ENCODE measurements around the gene BANF2.
"Not testable (repeated sequence)": the region's sequence is repeated elsewhere in the genome, so short reads cannot be mapped to it uniquely, and the experiment has no call there.

The BANF2 gene

GRCh38 chr20:17705916-17706315 is 6.2 kb downstream of the BANF2 start:
- Histone ChIP-seq H3K9ac (ENCODE audit: low read depth, low read length) (no peak overlapping the region), H3K4me3 (ENCODE audit: low read length) (no peak overlapping the region), H3K27me3 (ENCODE audit: control insufficient read depth, insufficient read depth, low read length) (peaks cover 13% of the 10 kb centered on the region), H3K4me2 (ENCODE audit: low read length) (no peak overlapping the region), H3K4me1 (ENCODE audit: control insufficient read depth, insufficient read depth, low read length) (no peaks in the 10 kb centered on the region), H3K36me3 (ENCODE audit: insufficient read depth, low read length) (no peaks in the 10 kb centered on the region), H3K9me3 (replicated peaks; ENCODE audit: low read length) (no peaks in the 10 kb centered on the region)

GRCh38 chr20:17706632-17707031 is 6.9 kb downstream of the BANF2 start:
- Histone ChIP-seq H3K9me3 (replicated peaks; ENCODE audit: low read length) (no peaks in the 10 kb centered on the region), H3K4me2 (ENCODE audit: low read length) (no peak overlapping the region), H3K4me1 (ENCODE audit: control insufficient read depth, insufficient read depth, low read length) (no peaks in the 10 kb centered on the region), H3K27me3 (ENCODE audit: control insufficient read depth, insufficient read depth, low read length) (peaks cover 8% of the 10 kb centered on the region), H3K9ac (ENCODE audit: low read depth, low read length) (no peak overlapping the region), H3K36me3 (ENCODE audit: insufficient read depth, low read length) (no peaks in the 10 kb centered on the region), H3K4me3 (ENCODE audit: low read length) (no peak overlapping the region)

DNA sequence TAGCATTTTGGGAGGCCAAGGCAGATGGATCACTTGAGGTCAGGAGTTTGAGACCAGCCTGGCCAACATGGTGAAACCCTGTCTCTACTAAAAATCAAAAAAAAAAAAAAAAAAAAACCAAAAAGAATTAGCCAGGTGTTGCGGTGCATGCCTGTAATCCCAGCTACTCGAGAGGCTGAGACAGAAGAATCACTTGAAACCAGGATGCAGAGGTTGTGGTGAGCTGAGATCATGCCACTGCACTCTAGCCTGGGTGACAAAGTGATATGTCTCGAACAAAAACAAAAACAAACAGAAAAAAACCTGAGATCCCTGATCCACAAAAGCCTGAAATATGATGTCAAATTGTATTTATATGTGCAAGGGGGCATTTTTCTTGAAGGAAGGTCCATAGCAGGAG is 8.2 kb downstream of the BANF2 start:
- not testable (repeated sequence) for H3K4me3 ChIP-seq (ENCODE audit: low read length)

DNA sequence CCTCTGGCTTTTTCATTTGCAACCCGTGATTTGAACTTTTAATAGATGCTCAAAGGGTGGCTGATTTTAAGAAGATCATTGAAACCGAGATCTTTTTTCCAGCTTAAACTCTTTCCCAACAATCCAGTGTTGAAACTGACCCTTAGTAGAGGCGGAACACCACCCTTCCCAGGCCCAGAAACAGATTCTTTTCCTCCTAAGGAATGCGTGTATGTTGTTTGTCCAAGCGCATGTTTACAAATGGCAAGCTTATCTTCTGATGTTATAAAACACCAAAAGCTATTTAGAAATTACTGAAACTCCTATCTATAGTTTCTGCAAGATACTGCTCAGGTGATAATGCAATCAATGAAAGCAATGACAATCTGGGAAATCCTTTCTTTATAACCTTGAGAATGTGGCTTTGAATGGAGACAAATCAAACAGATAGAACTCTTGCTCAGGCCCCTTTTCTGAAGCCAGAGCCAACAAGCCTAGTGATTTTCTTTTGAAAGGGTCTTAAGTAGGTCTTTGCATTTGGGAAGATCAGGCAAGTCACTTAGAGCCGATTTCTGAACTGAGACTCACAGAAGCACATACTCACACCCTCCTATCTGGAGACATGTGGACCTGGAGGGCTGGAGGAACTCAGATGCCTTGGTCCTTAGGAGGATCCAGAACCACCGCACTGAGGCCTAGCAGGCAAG is 9.1 kb downstream of the BANF2 start:
- no peaks in the 10 kb centered on the region for H3K4me1 ChIP-seq (ENCODE audit: control insufficient read depth, insufficient read depth, low read length)

More for the DNA sequence above, 8.2 kb downstream of the BANF2 start:
- not testable (repeated sequence) for H3K9ac ChIP-seq (ENCODE audit: low read depth, low read length); H3K27me3 ChIP-seq (ENCODE audit: control insufficient read depth, insufficient read depth, low read length); H3K4me1 ChIP-seq (ENCODE audit: control insufficient read depth, insufficient read depth, low read length); H3K4me2 ChIP-seq (ENCODE audit: low read length); H3K9me3 ChIP-seq (replicated peaks; ENCODE audit: low read length); H3K36me3 ChIP-seq (ENCODE audit: insufficient read depth, low read length)

DNA sequence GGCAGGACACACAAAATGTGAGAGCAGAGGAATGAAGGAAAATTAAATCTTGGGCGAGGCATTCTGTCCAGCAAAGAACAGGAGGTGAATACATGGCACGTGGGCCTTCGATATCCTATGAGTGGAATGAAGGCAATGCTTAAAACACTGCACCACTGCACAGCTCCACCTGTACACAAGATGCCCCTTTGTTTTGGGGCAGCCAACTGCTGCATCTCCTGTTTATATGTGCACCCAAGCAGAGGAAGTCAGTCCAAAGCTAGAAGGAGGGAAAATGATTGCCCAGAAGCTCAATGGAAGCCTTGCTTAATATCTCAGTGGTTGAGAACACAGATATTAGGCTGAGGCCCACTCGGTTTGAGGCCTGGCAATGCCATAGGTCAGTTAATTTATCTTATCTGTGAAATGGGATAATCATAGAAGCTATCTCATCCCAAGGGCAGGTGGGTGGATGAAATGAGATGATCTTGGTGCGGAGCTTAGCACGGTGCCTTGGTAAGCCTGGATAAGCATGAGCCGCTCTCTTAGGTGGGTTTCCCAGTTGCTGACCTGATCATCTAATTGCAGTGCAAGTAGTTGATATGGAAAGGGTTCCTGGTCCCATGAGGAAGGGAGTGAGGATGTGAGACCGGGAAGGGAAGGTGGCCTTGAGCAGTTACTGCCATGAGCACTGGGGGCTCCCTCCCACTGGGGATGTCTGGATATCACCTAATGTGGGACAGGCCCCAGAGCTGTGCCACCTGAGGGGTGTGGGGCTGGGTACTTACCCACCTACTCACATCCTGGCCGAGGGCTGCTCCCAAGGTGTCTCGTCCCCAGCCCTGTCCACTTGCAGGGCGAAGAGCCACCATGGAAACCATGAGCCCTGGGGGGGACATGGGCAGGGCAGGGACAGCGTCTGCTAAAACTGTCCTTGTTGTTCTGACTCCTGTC is 9.9 kb downstream of the BANF2 start:
- Histone ChIP-seq H3K9ac (ENCODE audit: low read depth, low read length) (no peak overlapping the region), H3K36me3 (ENCODE audit: insufficient read depth, low read length) (no peaks in the 10 kb centered on the region), H3K4me2 (ENCODE audit: low read length) (no peak overlapping the region), H3K27me3 (ENCODE audit: control insufficient read depth, insufficient read depth, low read length) (peaks cover 6% of the 10 kb centered on the region), H3K4me3 (ENCODE audit: low read length) (no peak overlapping the region), H3K4me1 (ENCODE audit: control insufficient read depth, insufficient read depth, low read length) (no peaks in the 10 kb centered on the region), H3K9me3 (replicated peaks; ENCODE audit: low read length) (no peaks in the 10 kb centered on the region)

More for the DNA sequence above, 9.1 kb downstream of the BANF2 start:
- Histone ChIP-seq H3K36me3 (ENCODE audit: insufficient read depth, low read length) (no peaks in the 10 kb centered on the region), H3K27me3 (ENCODE audit: control insufficient read depth, insufficient read depth, low read length) (peaks cover 6% of the 10 kb centered on the region), H3K4me2 (ENCODE audit: low read length) (no peak overlapping the region), H3K9me3 (replicated peaks; ENCODE audit: low read length) (no peaks in the 10 kb centered on the region), H3K4me3 (ENCODE audit: low read length) (no peak overlapping the region), H3K9ac (ENCODE audit: low read depth, low read length) (no peak overlapping the region)

GRCh38 chr20:17710379-17711266 is 10.9 kb downstream of the BANF2 start:
- Histone ChIP-seq H3K9ac (ENCODE audit: low read depth, low read length) (no peak overlapping the region), H3K9me3 (replicated peaks; ENCODE audit: low read length) (no peaks in the 10 kb centered on the region), H3K36me3 (ENCODE audit: insufficient read depth, low read length) (no peaks in the 10 kb centered on the region), H3K4me1 (ENCODE audit: control insufficient read depth, insufficient read depth, low read length) (no peaks in the 10 kb centered on the region), H3K4me2 (ENCODE audit: low read length) (no peak overlapping the region), H3K4me3 (ENCODE audit: low read length) (no peak overlapping the region), H3K27me3 (ENCODE audit: control insufficient read depth, insufficient read depth, low read length) (peaks cover 14% of the 10 kb centered on the region)

DNA sequence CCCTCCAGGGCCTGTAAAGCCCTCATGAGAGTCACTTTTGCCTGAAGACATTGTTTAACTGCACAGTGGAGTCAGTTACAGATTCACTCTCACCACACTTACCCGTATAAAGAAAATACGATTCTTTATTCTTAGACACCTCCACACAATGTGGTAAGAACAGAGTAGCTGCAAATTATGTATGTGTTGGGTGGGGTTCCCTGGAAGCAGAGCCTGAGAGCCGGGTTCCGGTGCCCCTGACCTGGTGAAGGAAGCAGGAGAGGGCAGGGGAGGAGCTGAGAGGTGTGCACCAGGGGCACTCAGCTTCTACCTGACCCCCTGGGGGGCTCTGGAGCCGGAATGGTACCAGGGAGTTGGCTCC is 11.5 kb downstream of the BANF2 start:
- H3K4me1 ChIP-seq (ENCODE audit: control insufficient read depth, insufficient read depth, low read length), result no peaks in the 10 kb centered on the region
- peaks cover 14% of the 10 kb centered on the region for H3K27me3 ChIP-seq (ENCODE audit: control insufficient read depth, insufficient read depth, low read length)
- H3K4me2 ChIP-seq (ENCODE audit: low read length), result no peak overlapping the region
- no peak overlapping the region for H3K4me3 ChIP-seq (ENCODE audit: low read length)
- no peaks in the 10 kb centered on the region for H3K36me3 ChIP-seq (ENCODE audit: insufficient read depth, low read length)
- no peaks in the 10 kb centered on the region for H3K9me3 ChIP-seq (replicated peaks; ENCODE audit: low read length)
- no peak overlapping the region for H3K9ac ChIP-seq (ENCODE audit: low read depth, low read length)

- no peaks in the 10 kb centered on the region for H3K4me1 ChIP-seq (ENCODE audit: control insufficient read depth, insufficient read depth, low read length)
- H3K4me3 ChIP-seq (ENCODE audit: low read length), result no peak overlapping the region
- peaks cover 14% of the 10 kb centered on the region for H3K27me3 ChIP-seq (ENCODE audit: control insufficient read depth, insufficient read depth, low read length)
- no peak overlapping the region for H3K9ac ChIP-seq (ENCODE audit: low read depth, low read length)
- H3K9me3 ChIP-seq (replicated peaks; ENCODE audit: low read length), result no peaks in the 10 kb centered on the region
- no peaks in the 10 kb centered on the region for H3K36me3 ChIP-seq (ENCODE audit: insufficient read depth, low read length)
- H3K4me2 ChIP-seq (ENCODE audit: low read length), result no peak overlapping the region
Measured at GRCh38 chr20:17712201-17712600, 12.4 kb downstream of the BANF2 start.

DNA sequence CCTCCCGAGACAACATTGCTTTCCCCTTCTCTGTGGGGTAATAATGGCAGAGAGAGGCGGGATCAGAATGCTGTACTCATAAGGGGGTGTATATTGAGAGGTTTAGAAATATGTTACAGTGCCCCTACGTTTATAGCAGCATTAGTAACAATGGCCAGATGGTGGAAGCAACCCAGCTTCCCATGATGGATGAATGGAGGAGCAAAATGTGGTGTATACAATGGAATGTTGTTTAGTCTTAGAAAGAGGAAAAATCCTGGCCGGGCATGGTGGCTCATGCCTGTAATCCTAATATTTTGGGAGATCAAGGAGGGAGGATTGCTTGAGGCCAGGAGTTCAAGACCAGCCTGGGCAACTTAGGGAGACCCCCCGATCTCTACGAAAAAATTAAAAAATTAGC is 12.9 kb downstream of the BANF2 start:
- Histone ChIP-seq H3K4me3 (ENCODE audit: low read length) (no peak overlapping the region), H3K9ac (ENCODE audit: low read depth, low read length) (no peak overlapping the region), H3K4me2 (ENCODE audit: low read length) (no peak overlapping the region), H3K27me3 (ENCODE audit: control insufficient read depth, insufficient read depth, low read length) (peaks cover 14% of the 10 kb centered on the region), H3K36me3 (ENCODE audit: insufficient read depth, low read length) (no peaks in the 10 kb centered on the region), H3K9me3 (replicated peaks; ENCODE audit: low read length) (no peaks in the 10 kb centered on the region), H3K4me1 (ENCODE audit: control insufficient read depth, insufficient read depth, low read length) (no peaks in the 10 kb centered on the region)

DNA sequence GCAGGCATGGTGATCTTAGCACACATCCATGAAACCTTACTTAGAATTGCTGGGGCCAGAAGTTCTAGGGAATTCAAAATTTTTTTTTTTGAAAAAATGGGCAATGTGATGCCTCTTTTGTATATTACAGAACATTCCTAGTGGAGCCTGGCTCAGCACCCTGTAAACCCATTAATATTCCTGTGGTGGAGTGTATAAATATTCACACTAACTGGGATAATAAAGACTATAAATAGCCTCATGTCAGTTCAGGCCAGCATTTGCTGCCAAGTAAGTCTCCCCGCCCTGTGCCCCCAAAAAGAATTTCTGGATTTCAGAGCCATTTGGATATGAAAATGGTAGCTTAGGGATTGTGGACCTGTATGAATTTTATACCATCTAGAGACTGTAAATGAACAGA is 14.8 kb downstream of the BANF2 start:
- Histone ChIP-seq H3K9me3 (replicated peaks; ENCODE audit: low read length) (no peaks in the 10 kb centered on the region), H3K27me3 (ENCODE audit: control insufficient read depth, insufficient read depth, low read length) (peaks cover 18% of the 10 kb centered on the region), H3K4me1 (ENCODE audit: control insufficient read depth, insufficient read depth, low read length) (no peaks in the 10 kb centered on the region)

GRCh38 chr20:17715075-17715474 is 15.3 kb downstream of the BANF2 start:
- Histone ChIP-seq H3K9me3 (replicated peaks; ENCODE audit: low read length) (no peaks in the 10 kb centered on the region), H3K36me3 (ENCODE audit: insufficient read depth, low read length) (no peaks in the 10 kb centered on the region), H3K27me3 (ENCODE audit: control insufficient read depth, insufficient read depth, low read length) (peaks cover 18% of the 10 kb centered on the region), H3K4me2 (ENCODE audit: low read length) (no peak overlapping the region), H3K4me1 (ENCODE audit: control insufficient read depth, insufficient read depth, low read length) (no peaks in the 10 kb centered on the region), H3K4me3 (ENCODE audit: low read length) (no peak overlapping the region), H3K9ac (ENCODE audit: low read depth, low read length) (no peak overlapping the region)

More for the DNA sequence above, 14.8 kb downstream of the BANF2 start:
- H3K4me3 ChIP-seq (ENCODE audit: low read length), result no peak overlapping the region
- H3K9ac ChIP-seq (ENCODE audit: low read depth, low read length), result no peak overlapping the region
- H3K4me2 ChIP-seq (ENCODE audit: low read length), result no peak overlapping the region
- no peaks in the 10 kb centered on the region for H3K36me3 ChIP-seq (ENCODE audit: insufficient read depth, low read length)
